ENCODE data around the gene HMGXB3.

HMGXB3 gene

GRCh38 chr5:150000256-150000989 is at the start of gene HMGXB3, which contains the start of gene TIGD6:
Gene HMGXB3, plus strand, starts transcription at chr5:150000739. Its CDS starts 4,114 bp downstream, at chr5:150004853.
Gene TIGD6, minus strand, starts transcription at chr5:150000654. Its CDS starts 4,306 bp downstream, at chr5:149996348.
- DNase-seq (ENCODE audit: low read depth in 2 of 2): peak; percentile 81 to 82

GRCh38 chr5:149951138-149951749 is 49.3 kb upstream of the HMGXB3 start:
- DNase-seq (ENCODE audit: low read depth in 2 of 2): no peak

DNA sequence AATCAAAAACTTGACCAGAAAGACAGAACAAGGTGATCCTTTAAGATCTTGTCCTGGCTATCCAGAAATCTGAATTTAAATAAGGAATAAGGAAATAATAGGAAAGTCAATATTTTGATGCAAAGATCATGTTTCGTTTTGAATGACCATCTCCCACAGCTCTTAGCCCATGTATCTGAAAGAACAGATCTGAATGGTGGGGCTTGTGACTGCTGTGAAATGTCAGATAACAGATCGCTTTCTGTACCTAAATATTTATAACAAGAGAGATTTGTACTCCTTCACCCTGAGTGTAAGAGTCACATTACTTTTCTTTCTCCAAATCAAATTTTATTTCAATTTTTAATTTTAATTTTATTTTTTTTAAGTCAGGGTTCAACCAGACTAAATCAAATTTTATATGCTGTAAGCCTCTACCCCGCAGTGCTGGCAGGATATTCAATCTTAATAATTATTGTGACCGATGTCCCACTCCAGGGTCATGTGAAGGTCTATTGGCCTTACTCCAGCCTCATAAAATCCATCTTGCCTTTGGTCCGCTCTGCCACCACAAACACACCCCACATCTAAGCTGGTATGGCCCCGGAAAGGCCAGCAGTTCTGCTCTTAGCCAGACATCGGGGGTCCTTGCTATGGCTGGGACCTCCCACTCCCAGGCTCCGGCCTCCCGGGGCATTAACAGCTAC is 47.0 kb upstream of the HMGXB3 start:
- DNase-seq (ENCODE audit: low read depth in 2 of 2): no peak

GRCh38 chr5:149954798-149955197 is 45.7 kb upstream of the HMGXB3 start:
- DNase-seq (ENCODE audit: low read depth in 2 of 2): no peak

DNA sequence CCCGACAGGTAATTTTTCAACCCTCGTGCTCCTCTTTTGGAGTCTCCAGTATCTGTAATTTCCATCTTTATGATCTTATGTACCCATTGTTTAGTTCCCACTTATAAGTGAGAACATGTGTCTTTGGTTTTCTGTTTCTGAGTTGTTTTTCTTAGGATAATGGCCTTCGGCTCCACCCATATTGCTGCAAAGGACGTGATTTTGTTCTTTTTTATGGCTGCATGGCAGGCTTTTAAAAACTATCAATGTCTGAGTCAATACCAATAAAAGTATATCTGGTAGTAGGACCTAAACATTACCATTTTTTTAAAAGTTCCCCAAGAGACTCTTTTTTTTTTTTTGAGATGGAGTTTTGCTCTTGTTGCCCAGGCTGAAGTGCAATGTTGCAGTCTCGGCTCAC is 43.9 kb upstream of the HMGXB3 start:
- no peak for DNase-seq (ENCODE audit: low read depth in 2 of 2)

DNA sequence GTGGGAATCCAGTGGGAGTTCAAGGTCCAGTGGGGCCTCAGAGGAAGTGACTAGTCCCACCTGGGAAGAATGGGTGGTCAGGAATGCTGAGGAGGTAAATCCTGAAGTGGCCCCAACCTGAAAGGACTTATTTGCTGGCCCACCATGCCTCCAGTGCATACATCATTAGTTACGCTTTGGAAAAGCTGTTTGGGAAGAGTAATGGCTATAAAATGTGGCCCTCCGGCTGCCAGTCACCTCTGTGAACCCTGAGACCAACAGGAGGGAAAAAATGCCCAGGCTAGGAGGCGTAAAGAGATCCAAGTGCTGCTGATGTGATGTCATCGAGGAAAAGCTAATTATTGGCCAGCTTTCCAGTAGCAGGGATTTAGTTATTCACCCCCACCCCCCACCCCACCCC is 42.7 kb upstream of the HMGXB3 start:
- DNase-seq (ENCODE audit: low read depth in 2 of 2): no peak

GRCh38 chr5:149959406-149960236 is 40.9 kb upstream of the HMGXB3 start:
- no peak for DNase-seq (ENCODE audit: low read depth in 2 of 2)

GRCh38 chr5:149960272-149961185 is 40.0 kb upstream of the HMGXB3 start, which contains the start of gene SLC26A2:
Gene SLC26A2, plus strand, starts transcription at chr5:149960758. Its CDS starts 16,895 bp downstream, at chr5:149977653.
- peak; percentile 93 to 94 for DNase-seq (ENCODE audit: low read depth in 2 of 2)

DNA sequence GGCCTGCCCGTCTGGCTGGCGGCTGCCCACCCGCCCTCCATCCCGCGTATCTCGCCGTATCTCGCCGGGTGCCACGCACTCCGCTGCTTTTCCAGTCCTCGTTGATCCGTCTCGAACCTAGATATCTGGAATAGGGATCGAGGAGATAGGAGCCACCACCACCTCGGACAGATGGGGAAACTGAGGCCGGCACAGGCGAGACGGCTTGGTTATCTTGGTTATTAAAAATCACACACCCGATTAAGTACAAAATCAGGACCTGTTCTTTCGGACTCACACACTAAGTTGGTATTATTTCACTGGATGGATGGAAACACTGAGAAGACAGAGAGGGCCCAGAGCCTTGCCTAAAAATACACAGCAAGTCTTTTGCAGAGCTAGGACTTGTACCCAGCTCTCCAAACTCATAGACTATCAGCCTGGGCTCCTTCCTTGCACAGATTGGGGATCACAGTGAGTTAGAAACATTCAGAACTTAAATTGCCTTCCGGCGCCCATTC is 39.3 kb upstream of the HMGXB3 start:
- no peak for DNase-seq (ENCODE audit: low read depth in 2 of 2)

GRCh38 chr5:149961957-149962409 is 38.6 kb upstream of the HMGXB3 start:
- DNase-seq (ENCODE audit: low read depth in 2 of 2): no peak

DNA sequence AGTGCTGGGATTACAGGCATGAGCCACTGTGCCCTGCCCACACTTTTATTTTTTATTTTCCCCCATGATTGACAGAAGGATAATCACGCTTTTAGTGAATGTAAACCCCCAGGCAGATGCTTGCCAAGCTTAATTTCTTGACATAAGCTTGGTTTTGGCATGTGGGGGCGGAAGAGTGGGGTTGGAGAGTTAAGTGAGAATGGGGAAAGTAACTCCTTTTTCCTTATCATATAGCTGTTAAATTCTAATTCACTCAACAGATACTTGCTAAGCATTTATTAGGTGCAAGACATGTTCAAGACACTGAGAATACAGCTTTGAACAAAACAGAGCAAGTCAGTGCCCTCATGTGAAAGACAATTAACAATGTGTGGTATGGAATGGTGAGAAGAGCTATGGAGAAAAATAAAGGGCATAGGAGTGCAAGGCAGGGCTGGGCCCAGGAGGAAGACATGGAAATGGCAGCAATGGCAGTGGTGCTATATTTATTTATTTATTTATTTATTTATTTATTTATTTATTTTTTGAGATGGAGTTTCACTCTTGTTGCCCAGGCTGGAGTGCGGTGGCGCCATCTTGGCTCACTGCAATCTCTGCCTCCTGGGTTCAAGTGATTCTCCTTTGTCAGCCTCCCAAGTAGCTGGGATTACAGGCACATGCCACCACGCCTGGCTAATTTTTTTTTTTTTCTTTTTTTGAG is 37.8 kb upstream of the HMGXB3 start:
- DNase-seq (ENCODE audit: low read depth in 2 of 2): no peak

DNA sequence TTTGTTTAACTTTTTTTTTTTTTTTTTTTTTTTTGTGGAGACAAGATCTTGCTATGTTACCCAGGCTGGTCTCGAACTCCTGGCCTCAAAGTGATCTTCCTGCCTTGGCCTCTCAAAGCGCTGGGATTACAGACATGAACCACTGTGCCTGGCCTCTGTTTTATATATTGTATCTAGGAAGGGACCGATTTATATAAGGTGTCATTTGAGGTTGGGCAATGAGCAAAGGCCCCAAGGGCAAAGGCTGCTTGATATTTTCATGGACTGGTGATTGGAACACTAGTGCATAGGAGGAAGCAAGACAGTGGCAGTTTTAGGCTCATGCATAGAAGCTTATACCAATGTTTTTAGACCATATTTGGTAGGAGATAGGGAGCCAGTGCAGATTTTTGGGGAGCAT is 36.8 kb upstream of the HMGXB3 start:
- DNase-seq (ENCODE audit: low read depth in 2 of 2): no peak

GRCh38 chr5:149966946-149967345 is 33.6 kb upstream of the HMGXB3 start:
- no peak for DNase-seq (ENCODE audit: low read depth in 2 of 2)

DNA sequence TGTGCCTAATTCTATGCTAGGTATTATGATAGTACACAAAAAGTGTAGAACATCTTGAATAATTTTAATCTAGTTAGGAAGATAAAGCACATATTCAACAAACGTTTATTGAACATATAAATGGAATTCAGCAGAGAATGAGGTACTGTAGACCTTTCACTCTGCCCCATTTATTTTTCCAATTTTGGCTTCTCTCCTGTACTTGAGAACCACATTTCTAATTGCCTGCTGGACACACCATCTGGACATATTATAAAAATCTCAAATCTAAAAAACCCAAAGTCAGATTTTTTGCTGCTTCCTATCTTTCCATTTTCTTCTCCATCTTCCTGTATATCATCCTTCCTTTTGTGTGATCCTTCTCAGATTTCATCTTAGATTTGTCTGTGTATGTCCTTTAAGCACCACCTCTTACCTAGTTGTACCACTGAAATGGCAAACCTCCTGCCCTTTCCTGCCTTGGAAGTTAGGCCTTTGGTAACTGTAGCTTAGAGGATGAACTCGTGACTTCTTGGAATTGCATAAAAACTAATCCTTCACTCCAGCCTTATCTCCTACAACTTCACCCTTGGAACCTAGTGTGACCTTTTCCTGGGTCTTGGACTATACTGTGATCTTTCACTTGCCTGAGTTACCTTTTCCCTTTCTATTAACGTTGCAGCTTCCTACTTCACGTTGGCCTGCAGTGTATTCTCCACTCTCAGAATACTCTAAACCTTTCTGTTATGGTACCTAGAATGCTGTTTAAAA is 31.2 kb upstream of the HMGXB3 start:
- no peak for DNase-seq (ENCODE audit: low read depth in 2 of 2)

GRCh38 chr5:149975409-149975808 is 25.1 kb upstream of the HMGXB3 start:
- no peak for DNase-seq (ENCODE audit: low read depth in 2 of 2)

DNA sequence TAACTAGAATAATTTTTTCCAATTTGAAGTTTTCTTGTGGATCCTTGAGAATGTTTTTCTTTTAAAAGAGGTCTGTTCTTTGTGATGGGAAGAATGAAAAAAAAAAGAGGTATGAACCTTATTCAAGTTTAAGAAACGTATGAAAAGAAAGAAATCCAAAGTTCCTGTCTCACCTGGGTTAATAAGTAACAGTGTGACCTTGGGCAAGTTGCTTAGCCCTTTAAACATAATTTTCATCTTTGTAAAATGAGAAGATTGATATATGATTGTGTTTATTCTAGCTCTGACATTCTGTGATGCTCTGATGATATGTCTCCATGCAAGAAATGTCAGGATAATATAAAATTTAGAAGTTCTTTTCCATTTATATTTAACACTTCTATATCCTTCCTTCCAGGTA is 20.6 kb upstream of the HMGXB3 start:
- DNase-seq (ENCODE audit: low read depth in 2 of 2): no peak

- no peak for DNase-seq (ENCODE audit: low read depth in 2 of 2)
Measured at GRCh38 chr5:149981206-149981605, 19.3 kb upstream of the HMGXB3 start.

GRCh38 chr5:149982505-149982904 is 18.0 kb upstream of the HMGXB3 start:
- DNase-seq (ENCODE audit: low read depth in 2 of 2): no peak

DNA sequence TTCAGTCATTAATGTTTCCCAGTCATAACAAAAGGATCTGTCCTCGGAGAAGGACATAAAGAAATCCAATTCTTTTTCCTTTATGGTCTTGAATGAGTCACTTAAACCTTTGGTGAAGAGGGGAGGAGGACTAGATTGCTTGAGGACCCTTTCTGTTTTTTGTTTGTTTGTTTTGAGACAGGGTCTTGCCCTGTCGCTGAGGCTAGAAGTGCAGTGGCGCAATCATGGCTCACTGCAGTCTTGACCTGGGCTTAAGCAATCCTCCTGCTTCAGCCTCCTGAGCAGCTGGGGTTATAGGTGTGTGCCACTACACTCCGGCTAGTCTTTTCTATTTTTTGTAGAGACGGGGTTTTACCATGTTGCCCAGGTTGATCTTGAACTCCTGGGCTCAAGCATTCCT is 12.4 kb upstream of the HMGXB3 start:
- DNase-seq (ENCODE audit: low read depth in 2 of 2): no peak

Measured in fibroblast of skin of left quadriceps (primary cell).